SK-N-SH treated with all-trans-retinoic acid at 6 μM for 48 hours (cell line): Measurements from ENCODE around the gene PMM2.

Experiments
- BACH2 ChIP-seq: fragments of 250-450 bp; sonication (Bioruptor Pico); IDR thresholded peaks from 2 replicates; pipeline ENCODE4 v1.9.0; 2021; ENCODE audit warnings: mild to moderate bottlenecking, borderline replicate concordance
- GLIS3 ChIP-seq: fragments of 250-450 bp; sonication (Bioruptor Pico); IDR thresholded peaks from 2 replicates; pipeline ENCODE4 v1.5.0; 2020; ENCODE audit warnings: mild to moderate bottlenecking, moderate library complexity
- ISL1 ChIP-seq: fragments of 250-450 bp; sonication (Bioruptor Pico); IDR thresholded peaks from 2 replicates; pipeline ENCODE4 v2.1.2; 2022; ENCODE audit warnings: mild to moderate bottlenecking, moderate library complexity
- RARB ChIP-seq: fragments of 250-450 bp; sonication (Bioruptor Pico); IDR thresholded peaks from 2 replicates; pipeline ENCODE4 v1.8.0; 2021; ENCODE audit warnings: mild to moderate bottlenecking, moderate library complexity
- ZFP3 ChIP-seq: fragments of 250-450 bp; sonication (Bioruptor Pico); IDR thresholded peaks from 2 replicates; pipeline ENCODE4 v1.5.0; 2020; ENCODE audit warnings: mild to moderate bottlenecking, moderate library complexity
- ZNF8 ChIP-seq: fragments of 450-650 bp; formaldehyde crosslinking; IDR thresholded peaks from 2 replicates; pipeline ENCODE4 v1.5.0; 2020; ENCODE audit warnings: mild to moderate bottlenecking, moderate library complexity
- TF ChIP-seq, protein P1 (sequence below): fragments of 250-450 bp; sonication (Bioruptor Pico); IDR thresholded peaks from 2 replicates; pipeline ENCODE4 v1.8.0; 2020; ENCODE audit warnings: mild to moderate bottlenecking, moderate library complexity, borderline replicate concordance
- TF ChIP-seq, protein P2 (sequence below): fragments of 250-450 bp; sonication (Bioruptor Pico); IDR thresholded peaks from 2 replicates; pipeline ENCODE4 v1.5.1; 2021; ENCODE audit warnings: mild to moderate bottlenecking, moderate library complexity
- TF ChIP-seq, protein P3 (sequence below): fragments of 250-450 bp; sonication (Bioruptor Pico); IDR thresholded peaks from 2 replicates; pipeline ENCODE4 v1.5.1; 2020; ENCODE audit warnings: low read depth, mild to moderate bottlenecking, moderate library complexity

DNA sequence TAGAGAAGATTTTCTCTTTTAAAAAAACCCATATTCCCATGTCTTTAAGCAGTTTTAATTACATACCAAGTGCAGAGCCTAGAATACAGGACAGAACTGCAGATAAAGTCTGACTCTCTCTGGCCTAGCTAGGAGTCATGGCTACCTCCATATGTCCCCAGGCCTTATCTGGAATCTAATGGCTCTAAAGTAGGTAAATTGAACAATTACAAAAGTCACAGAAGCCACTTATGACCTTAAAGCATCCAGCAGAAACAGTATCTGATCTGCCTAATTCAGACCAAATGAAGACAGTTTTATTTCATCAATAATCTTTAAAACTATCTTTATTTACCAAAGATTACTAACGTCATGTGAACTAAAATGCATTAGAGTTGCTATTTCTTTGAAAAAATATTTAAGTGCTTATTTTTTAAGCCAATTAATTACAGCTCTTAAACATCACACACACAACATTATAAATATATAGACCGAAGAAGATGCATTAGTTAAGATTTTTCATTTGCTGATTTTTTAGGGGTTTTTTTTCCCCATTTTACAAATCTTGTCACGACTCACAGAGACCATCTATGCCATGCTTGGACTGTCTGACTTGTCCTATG lies 28.7 kb downstream of the PMM2 start:
- TF ChIP-seq RARB (CRISPR knock-in tag) (no peak), ZFP3 (CRISPR knock-in tag) (no peak), ISL1 (CRISPR knock-in tag) (peak; percentile 77), GLIS3 (CRISPR knock-in tag) (peak; percentile 93; the same call in 1 of the 2 replicates), ZNF8 (CRISPR knock-in tag) (peak; percentile 54), BACH2 (no peak)
- TF ChIP-seq, protein P1, sequence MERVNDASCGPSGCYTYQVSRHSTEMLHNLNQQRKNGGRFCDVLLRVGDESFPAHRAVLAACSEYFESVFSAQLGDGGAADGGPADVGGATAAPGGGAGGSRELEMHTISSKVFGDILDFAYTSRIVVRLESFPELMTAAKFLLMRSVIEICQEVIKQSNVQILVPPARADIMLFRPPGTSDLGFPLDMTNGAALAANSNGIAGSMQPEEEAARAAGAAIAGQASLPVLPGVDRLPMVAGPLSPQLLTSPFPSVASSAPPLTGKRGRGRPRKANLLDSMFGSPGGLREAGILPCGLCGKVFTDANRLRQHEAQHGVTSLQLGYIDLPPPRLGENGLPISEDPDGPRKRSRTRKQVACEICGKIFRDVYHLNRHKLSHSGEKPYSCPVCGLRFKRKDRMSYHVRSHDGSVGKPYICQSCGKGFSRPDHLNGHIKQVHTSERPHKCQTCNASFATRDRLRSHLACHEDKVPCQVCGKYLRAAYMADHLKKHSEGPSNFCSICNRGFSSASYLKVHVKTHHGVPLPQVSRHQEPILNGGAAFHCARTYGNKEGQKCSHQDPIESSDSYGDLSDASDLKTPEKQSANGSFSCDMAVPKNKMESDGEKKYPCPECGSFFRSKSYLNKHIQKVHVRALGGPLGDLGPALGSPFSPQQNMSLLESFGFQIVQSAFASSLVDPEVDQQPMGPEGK (CRISPR knock-in tag): no peak; the same call in 1 of the 2 replicates
- TF ChIP-seq, protein P2, sequence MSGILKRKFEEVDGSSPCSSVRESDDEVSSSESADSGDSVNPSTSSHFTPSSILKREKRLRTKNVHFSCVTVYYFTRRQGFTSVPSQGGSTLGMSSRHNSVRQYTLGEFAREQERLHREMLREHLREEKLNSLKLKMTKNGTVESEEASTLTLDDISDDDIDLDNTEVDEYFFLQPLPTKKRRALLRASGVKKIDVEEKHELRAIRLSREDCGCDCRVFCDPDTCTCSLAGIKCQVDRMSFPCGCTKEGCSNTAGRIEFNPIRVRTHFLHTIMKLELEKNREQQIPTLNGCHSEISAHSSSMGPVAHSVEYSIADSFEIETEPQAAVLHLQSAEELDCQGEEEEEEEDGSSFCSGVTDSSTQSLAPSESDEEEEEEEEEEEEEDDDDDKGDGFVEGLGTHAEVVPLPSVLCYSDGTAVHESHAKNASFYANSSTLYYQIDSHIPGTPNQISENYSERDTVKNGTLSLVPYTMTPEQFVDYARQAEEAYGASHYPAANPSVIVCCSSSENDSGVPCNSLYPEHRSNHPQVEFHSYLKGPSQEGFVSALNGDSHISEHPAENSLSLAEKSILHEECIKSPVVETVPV (CRISPR knock-in tag): peak; percentile 88
- TF ChIP-seq, protein P3, sequence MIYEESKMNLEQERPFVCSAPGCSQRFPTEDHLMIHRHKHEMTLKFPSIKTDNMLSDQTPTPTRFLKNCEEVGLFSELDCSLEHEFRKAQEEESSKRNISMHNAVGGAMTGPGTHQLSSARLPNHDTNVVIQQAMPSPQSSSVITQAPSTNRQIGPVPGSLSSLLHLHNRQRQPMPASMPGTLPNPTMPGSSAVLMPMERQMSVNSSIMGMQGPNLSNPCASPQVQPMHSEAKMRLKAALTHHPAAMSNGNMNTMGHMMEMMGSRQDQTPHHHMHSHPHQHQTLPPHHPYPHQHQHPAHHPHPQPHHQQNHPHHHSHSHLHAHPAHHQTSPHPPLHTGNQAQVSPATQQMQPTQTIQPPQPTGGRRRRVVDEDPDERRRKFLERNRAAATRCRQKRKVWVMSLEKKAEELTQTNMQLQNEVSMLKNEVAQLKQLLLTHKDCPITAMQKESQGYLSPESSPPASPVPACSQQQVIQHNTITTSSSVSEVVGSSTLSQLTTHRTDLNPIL: peak; percentile 16; the same call in 1 of the 2 replicates
